GM18868 (cell line): ENCODE measurements around the gene USP12.
"Not testable (repeated sequence)": the region's sequence is repeated elsewhere in the genome, so short reads cannot be mapped to it uniquely, and the experiment has no call there.

ENCODE experiments used
- ATAC-seq: cut with Tn5 transposase; IDR thresholded peaks from one replicate; pipeline ENCODE4 v1.9.1; 2021; ENCODE audit warnings: mild to moderate bottlenecking, moderate library complexity; ENCODE audit not compliant: unreplicated experiment

USP12 gene, protein sequence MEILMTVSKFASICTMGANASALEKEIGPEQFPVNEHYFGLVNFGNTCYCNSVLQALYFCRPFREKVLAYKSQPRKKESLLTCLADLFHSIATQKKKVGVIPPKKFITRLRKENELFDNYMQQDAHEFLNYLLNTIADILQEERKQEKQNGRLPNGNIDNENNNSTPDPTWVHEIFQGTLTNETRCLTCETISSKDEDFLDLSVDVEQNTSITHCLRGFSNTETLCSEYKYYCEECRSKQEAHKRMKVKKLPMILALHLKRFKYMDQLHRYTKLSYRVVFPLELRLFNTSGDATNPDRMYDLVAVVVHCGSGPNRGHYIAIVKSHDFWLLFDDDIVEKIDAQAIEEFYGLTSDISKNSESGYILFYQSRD

GRCh38 chr13:27171244-27171826 lies at the start of gene USP12:
TSS of gene USP12 (minus strand) at chr13:27171811. CDS start at chr13:27171639, 172 bp downstream.
- peak; percentile 13 for ATAC-seq

GRCh38 chr13:27219611-27220010 lies 48.0 kb upstream of the USP12 start:
- ATAC-seq, result no peak

- not testable (repeated sequence) for ATAC-seq
Observed at GRCh38 chr13:27218861-27219260, 47.2 kb upstream of the USP12 start.

GRCh38 chr13:27217791-27218190 lies 46.2 kb upstream of the USP12 start:
- not testable (repeated sequence) for ATAC-seq

DNA sequence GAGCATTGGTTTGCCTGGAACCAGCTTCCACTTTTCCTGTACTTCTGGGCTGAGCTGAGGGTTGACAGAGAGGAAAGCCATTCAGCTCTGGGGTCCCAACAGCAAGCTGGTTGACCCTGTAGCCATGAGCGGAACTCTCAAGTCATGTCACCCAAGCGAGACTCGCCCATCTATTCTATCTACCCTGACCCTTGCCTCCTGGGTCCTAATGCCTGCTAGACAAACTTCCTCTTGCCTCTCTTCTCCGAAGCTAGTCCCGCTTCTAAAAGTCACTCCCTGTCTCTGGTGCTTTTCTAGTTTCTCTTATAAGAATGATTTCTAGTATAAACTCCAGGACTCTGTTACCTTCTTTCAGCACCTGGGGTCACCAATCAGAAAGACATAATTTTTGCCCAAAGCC lies 41.8 kb upstream of the USP12 start:
- ATAC-seq, result not testable (repeated sequence)

- no peak for ATAC-seq
Observed at GRCh38 chr13:27211771-27212364, 40.3 kb upstream of the USP12 start.

GRCh38 chr13:27211271-27211670 lies 39.7 kb upstream of the USP12 start:
- no peak for ATAC-seq

GRCh38 chr13:27208514-27208913 lies 36.9 kb upstream of the USP12 start:
- no peak for ATAC-seq

DNA sequence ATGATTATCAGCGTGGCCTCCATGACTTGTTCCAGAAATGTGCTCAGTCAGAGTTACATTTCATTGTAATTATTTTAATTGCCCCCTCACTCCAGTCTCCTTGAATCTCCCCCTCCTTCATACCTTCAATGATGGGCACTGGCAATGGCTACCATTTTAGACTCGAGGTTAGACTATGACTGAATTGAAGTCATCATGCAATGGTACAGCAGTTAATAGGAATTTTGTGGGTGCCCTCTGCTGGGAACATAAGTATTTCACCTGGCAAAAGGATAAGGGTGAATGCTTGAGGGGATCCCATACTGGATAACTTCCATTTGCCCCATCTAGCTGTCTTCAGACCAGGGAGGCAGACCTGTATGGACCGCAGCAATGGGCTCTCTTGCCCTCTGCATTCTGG lies 32.2 kb upstream of the USP12 start:
- ATAC-seq, result no peak

DNA sequence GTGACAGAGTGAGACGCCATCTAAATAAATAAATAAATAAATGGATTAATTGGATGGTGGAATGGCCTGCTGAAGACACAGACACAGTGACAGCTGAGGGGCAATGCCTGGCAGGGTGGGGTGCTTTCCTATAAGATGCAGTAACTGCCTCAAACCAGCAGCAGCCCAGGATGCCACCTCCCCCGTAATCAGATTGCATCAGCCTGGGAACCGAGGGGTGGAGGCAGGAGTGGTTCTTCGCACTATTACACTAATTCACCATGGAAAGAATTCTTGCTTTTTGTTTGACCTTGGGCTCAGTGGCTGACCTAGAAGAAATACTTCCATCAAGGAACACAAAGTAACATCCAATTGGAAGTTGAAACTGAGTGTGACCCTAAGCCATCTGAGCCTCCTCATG lies 31.6 kb upstream of the USP12 start:
- ATAC-seq, result no peak

- ATAC-seq, result no peak
Observed at GRCh38 chr13:27201661-27202060, 30.1 kb upstream of the USP12 start.

GRCh38 chr13:27200413-27201070 lies 28.9 kb upstream of the USP12 start:
- ATAC-seq, result no peak

GRCh38 chr13:27199696-27200095 lies 28.1 kb upstream of the USP12 start:
- no peak for ATAC-seq

- no peak for ATAC-seq
Observed at GRCh38 chr13:27199211-27199610, 27.6 kb upstream of the USP12 start.

- no peak for ATAC-seq
Observed at GRCh38 chr13:27194895-27195764, 23.5 kb upstream of the USP12 start.

GRCh38 chr13:27194209-27194608 lies 22.6 kb upstream of the USP12 start:
- ATAC-seq, result no peak

DNA sequence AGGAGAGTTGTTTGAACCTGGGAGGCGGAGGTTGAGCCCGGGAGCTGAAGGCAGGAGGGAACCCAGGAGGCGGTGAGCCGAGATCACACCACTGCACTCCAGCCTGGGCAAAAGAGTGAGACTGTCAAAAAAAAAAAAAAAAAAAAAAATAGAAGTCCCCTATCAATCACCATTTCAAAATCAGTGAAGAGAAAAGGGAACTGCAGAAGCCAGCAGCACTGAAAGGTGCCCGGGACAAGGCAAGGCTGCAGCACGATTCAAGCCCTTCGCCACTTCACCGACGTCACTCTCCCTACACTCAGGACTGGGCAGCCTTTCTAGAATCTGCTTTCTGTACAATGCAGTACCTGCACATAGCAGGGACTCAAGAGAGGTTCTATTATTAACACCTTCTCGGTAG lies 21.9 kb upstream of the USP12 start:
- ATAC-seq, result no peak

GRCh38 chr13:27192973-27193372 lies 21.4 kb upstream of the USP12 start:
- ATAC-seq, result no peak

- ATAC-seq, result not testable (repeated sequence)
Observed at GRCh38 chr13:27192367-27192766, 20.8 kb upstream of the USP12 start.

DNA sequence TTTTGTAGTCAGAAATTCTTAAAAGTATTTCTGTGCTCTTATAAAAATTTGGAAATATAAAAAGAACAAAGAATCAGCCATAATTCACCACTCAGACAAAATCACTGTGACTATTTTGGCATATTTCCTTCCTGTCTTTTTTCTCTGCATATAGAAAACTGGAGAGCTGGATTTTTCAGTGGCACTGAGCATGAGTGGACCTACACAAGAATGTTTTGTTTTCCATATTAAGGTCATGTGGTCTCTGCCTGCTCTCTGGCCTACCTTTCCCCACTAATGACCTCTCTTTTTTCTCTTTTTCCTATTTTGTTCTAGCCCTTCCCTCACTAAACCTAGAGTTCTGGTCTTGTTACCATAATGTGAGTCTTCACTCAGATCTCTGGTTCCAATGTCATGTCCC lies 17.6 kb upstream of the USP12 start:
- ATAC-seq, result no peak

DNA sequence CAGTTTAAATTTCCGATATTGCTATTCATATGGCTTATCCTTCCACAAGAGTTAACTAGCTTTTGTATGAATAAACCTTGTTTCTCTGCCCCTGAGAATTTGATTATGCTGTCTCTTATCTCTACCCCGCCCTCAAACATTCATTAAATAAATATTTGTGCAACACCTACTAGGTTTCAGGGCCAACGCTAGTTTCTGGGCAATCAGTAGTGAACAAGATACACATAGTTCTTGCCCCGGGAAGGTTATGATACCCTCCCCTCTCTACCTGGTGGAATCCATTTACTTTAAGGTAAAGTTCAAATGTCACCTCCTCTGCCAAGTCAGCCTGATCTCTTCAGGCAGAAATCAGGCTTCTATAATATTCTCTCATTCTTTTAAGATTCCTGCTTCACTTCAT lies 16.6 kb upstream of the USP12 start:
- ATAC-seq, result no peak
